Astrocyte (in vitro differentiated cells and primary cell): ENCODE data around the gene SMARCD2. TPM values are rescaled to one million over a fixed set of nuclear protein-coding genes. Genes with fewer than 3 reads are reported as not detected.
"Not testable (repeated sequence)": the region's sequence is repeated elsewhere in the genome, so short reads cannot be mapped to it uniquely, and the experiment has no call there.

Source experiments
- DNase-seq: peaks from one replicate; pipeline ENCODE4 v3.0.0-alpha.2; 2010; ENCODE audit warnings: low read depth
- FAIRE-seq: peaks from 2 replicates; lab custom pipeline; 2011; peaks lifted over from hg19 to GRCh38; lab: Jason Lieb, UNC
- H2AFZ ChIP-seq: 2 replicates; pipeline ENCODE4 v1.6.0; 2012; ENCODE audit warnings: low read depth, low read length, inconsistent platforms
- H3K27ac ChIP-seq: 2 replicates; pipeline ENCODE4 v1.5.1; 2011; ENCODE audit warnings: low read depth, low read length, inconsistent platforms
- H3K27me3 ChIP-seq: 2 replicates; pipeline ENCODE4 v1.6.0; 2011; ENCODE audit warnings: low read length, inconsistent platforms; ENCODE audit not compliant: insufficient read depth
- H3K36me3 ChIP-seq: 2 replicates; pipeline ENCODE4 v1.5.1; 2011; ENCODE audit warnings: low read length, inconsistent platforms; ENCODE audit not compliant: insufficient read depth
- H3K4me1 ChIP-seq: 2 replicates; pipeline ENCODE4 v1.5.1; 2011; ENCODE audit warnings: low read length, inconsistent platforms; ENCODE audit not compliant: insufficient read depth
- H3K4me2 ChIP-seq: 2 replicates; pipeline ENCODE4 v1.6.0; 2012; ENCODE audit warnings: low read length, inconsistent platforms
- H3K4me3 ChIP-seq: 2 replicates; pipeline ENCODE4 v1.5.1; 2011; ENCODE audit warnings: low read depth, mild to moderate bottlenecking, low read length, inconsistent platforms; ENCODE audit not compliant: insufficient read depth
- H3K79me2 ChIP-seq: 2 replicates; pipeline ENCODE4 v1.6.0; 2012; ENCODE audit warnings: mild to moderate bottlenecking, low read length, inconsistent platforms; ENCODE audit not compliant: insufficient read depth
- H3K9ac ChIP-seq: 2 replicates; pipeline ENCODE4 v1.6.0; 2012; ENCODE audit warnings: mild to moderate bottlenecking, low read length, inconsistent platforms
- H3K9me3 ChIP-seq: 2 replicates; pipeline ENCODE4 v1.5.1; 2012; ENCODE audit warnings: low read depth, mild to moderate bottlenecking, low read length, inconsistent platforms; ENCODE audit not compliant: insufficient read depth
- H4K20me1 ChIP-seq: 2 replicates; pipeline ENCODE4 v1.6.0; 2012; ENCODE audit warnings: low read length, inconsistent platforms; ENCODE audit not compliant: insufficient read depth
- H3K27ac Mint-ChIP-seq: one replicate; pipeline ENCODE4 v1.8.0; 2021; ENCODE audit warnings: mild to moderate bottlenecking, mixed read lengths; ENCODE audit not compliant: unreplicated experiment
- H3K27me3 Mint-ChIP-seq: one replicate; pipeline ENCODE4 v1.8.0; 2021; ENCODE audit warnings: low read depth, mixed read lengths; ENCODE audit not compliant: unreplicated experiment
- H3K36me3 Mint-ChIP-seq: one replicate; pipeline ENCODE4 v1.8.0; 2021; ENCODE audit warnings: low read depth, mixed read lengths; ENCODE audit not compliant: unreplicated experiment
- H3K4me1 Mint-ChIP-seq: one replicate; pipeline ENCODE4 v1.8.0; 2021; ENCODE audit warnings: low read depth, mixed read lengths; ENCODE audit not compliant: unreplicated experiment
- H3K4me3 Mint-ChIP-seq: one replicate; pipeline ENCODE4 v1.8.0; 2021; ENCODE audit warnings: mild to moderate bottlenecking, moderate library complexity, mixed read lengths; ENCODE audit not compliant: unreplicated experiment
- H3K9me3 Mint-ChIP-seq: one replicate; pipeline ENCODE4 v1.8.0; 2021; ENCODE audit warnings: mild to moderate bottlenecking, mixed read lengths; ENCODE audit not compliant: unreplicated experiment
- EZH2 ChIP-seq: IDR thresholded peaks from 2 replicates; pipeline ENCODE4 v1.6.1; 2012; ENCODE audit warnings: mild to moderate bottlenecking, low read length, inconsistent platforms; ENCODE audit not compliant: insufficient read depth
- total RNA-seq: library from RNA; stranded (reverse); gene quantifications from 2 replicates; pipeline ENCODE4 v1.2.1, GENCODE V29; 2021
- TF ChIP-seq, protein P1 (sequence below): IDR thresholded peaks from 2 replicates; pipeline ENCODE4 v1.5.1; 2011; ENCODE audit warnings: low read depth, mild to moderate bottlenecking, inconsistent platforms, low read length, moderate library complexity; ENCODE audit not compliant: insufficient read depth

SMARCD2 gene
- total RNA-seq, 1 donor from 2014 or later, result 33.9 TPM

DNA sequence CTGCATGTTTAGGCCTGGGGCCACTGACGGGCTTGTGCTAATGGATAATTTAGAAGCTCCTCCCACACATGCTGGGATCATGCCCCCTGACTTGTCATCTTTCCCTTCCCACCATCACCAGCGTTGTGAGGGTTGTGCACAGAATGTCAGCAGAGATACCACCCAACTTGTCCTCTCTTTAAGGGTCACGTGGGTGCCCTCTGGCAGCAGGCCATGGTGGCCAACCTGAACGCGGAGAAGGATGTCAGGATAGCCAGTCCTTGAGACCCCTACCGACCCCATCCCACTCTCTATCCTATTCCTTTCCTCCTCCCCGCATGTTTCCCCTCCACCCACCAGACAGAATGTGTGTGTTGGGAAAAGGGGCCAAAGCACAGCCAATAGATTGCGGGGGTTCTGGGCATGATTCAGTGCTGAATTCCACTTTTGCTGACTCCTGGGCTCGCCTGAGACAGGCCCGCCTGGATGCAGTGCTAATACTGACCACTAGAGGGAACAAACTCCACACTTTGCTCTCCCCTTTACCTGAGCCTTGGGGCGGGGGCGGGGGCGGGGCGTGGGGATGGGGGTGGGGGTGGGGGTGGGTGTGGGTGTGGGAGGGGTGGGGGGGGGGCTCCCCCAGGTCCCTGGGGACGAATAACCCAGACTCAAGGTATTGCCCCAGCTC is 39.6 kb upstream of the SMARCD2 start, which contains the start of gene GH2:
GH2 (minus strand) TSS at position 10 of the 667 bp plus-strand sequence. CDS start 143 bp downstream, outside the sequence.
- Histone ChIP-seq H2AFZ (no peak within 1 kb of the TSS), H3K9me3 (no peaks in the 10 kb centered on the region), H3K4me1 (no peaks in the 10 kb centered on the region), H3K27me3 (no peaks in the 10 kb centered on the region), H3K9ac (no peak within 1 kb of the TSS), H4K20me1 (no peaks in the 10 kb centered on the region), H3K27ac (no peak within 1 kb of the TSS), H3K4me3 (no peak within 1 kb of the TSS), H3K4me2 (no peak within 1 kb of the TSS), H3K79me2 (no peaks in the 10 kb centered on the region), H3K36me3 (no peaks in the 10 kb centered on the region)
- Mint-ChIP-seq H3K36me3 (peaks cover 3% of the 10 kb centered on the region), H3K27ac (no peak within 1 kb of the TSS), H3K4me3 (no peak within 1 kb of the TSS), H3K9me3 (no peaks in the 10 kb centered on the region), H3K4me1 (peaks cover 1% of the 10 kb centered on the region), H3K27me3 (peaks cover 11% of the 10 kb centered on the region)
- FAIRE-seq (no peak), DNase-seq (no peak)
- TF ChIP-seq EZH2, result no peak
- TF ChIP-seq, protein P1, sequence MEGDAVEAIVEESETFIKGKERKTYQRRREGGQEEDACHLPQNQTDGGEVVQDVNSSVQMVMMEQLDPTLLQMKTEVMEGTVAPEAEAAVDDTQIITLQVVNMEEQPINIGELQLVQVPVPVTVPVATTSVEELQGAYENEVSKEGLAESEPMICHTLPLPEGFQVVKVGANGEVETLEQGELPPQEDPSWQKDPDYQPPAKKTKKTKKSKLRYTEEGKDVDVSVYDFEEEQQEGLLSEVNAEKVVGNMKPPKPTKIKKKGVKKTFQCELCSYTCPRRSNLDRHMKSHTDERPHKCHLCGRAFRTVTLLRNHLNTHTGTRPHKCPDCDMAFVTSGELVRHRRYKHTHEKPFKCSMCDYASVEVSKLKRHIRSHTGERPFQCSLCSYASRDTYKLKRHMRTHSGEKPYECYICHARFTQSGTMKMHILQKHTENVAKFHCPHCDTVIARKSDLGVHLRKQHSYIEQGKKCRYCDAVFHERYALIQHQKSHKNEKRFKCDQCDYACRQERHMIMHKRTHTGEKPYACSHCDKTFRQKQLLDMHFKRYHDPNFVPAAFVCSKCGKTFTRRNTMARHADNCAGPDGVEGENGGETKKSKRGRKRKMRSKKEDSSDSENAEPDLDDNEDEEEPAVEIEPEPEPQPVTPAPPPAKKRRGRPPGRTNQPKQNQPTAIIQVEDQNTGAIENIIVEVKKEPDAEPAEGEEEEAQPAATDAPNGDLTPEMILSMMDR, result peak; percentile 57

DNA sequence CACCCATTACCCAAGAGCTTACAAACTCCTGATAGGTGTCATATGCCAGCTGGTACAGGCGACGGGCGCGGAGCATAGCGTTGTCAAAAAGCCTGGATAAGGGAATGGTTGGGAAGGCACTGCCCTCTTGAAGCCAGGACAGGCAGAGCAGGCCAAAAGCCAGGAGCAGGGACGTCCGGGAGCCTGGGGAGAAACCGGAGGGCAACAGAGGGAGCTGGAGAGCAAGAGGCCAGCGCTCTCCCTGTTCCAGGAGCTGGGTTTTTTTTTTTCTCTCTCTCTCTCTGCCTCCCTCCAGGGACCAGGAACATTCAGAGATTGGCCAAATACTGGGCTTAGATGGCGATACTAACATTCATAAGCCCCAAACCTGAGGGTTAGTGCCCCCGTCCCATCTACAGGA is 38.9 kb upstream of the SMARCD2 start:
- H3K4me2 ChIP-seq, H3K4me1 Mint-ChIP-seq, H3K4me3 ChIP-seq, H3K36me3 ChIP-seq, H2AFZ ChIP-seq, H3K27ac ChIP-seq, DNase-seq, H3K4me1 ChIP-seq, FAIRE-seq, H3K9ac ChIP-seq, H3K4me3 Mint-ChIP-seq, H3K27me3 ChIP-seq, H4K20me1 ChIP-seq, H3K36me3 Mint-ChIP-seq, H3K9me3 Mint-ChIP-seq, H3K79me2 ChIP-seq, H3K9me3 ChIP-seq, H3K27ac Mint-ChIP-seq: not testable (repeated sequence)
- H3K27me3 Mint-ChIP-seq, result peaks cover 11% of the 10 kb centered on the region

DNA sequence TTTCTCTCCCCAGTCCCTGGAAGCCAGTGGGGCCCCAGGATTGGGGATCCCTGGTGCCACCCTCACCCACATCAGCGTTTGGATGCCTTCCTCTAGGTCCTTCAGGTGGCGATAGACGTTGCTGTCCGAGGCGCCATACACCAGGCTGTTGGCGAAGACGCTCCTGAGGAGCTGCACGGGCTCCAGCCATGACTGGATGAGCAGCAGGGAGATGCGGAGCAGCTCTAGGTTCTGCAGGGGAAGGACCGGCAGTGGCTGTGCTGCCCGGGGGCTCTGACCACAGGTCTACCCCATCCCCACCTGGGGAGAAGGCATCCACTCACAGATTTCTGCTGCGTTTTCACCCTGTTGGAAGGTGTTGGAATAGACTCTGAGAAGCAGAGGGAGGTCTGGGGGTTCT is 38.2 kb upstream of the SMARCD2 start:
- Mint-ChIP-seq H3K9me3 (no peaks in the 10 kb centered on the region), H3K27ac (no peak overlapping the region), H3K4me1 (peaks cover 1% of the 10 kb centered on the region), H3K27me3 (peaks cover 11% of the 10 kb centered on the region), H3K4me3 (no peak overlapping the region), H3K36me3 (peaks cover 3% of the 10 kb centered on the region)
- Histone ChIP-seq H4K20me1 (no peaks in the 10 kb centered on the region), H3K9ac (no peak overlapping the region), H3K4me1 (no peaks in the 10 kb centered on the region), H3K79me2 (no peaks in the 10 kb centered on the region), H3K27me3 (peaks cover 3% of the 10 kb centered on the region), H3K4me2 (no peak overlapping the region), H3K9me3 (no peaks in the 10 kb centered on the region), H2AFZ (no peak overlapping the region), H3K4me3 (no peak overlapping the region), H3K27ac (no peak overlapping the region), H3K36me3 (no peaks in the 10 kb centered on the region)
- TF ChIP-seq EZH2, result no peak
- TF ChIP-seq, protein P1, result no peak
- DNase-seq (no peak), FAIRE-seq (no peak)

DNA sequence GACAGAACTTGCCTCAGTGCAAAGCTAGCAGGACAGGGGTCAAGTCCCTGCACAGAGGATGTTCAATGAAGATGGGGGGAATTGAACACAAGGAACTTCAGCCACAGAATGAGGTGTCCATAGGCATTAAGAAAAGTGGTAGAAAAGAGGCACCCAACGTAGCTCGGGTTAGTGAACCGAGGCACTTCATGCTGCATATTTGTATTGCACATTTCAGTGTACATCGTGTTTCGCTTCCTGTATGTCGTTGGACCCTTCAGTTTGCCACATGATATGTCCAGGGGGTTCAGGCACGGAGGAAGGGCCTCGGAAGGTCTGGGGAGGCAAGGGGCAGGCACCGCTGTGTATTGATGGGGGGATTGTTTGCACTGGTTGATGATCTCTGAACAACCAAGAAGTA is 35.9 kb upstream of the SMARCD2 start:
- H3K27me3 Mint-ChIP-seq, result peaks cover 11% of the 10 kb centered on the region
- not testable (repeated sequence) for H3K4me1 ChIP-seq, H3K9ac ChIP-seq, H3K79me2 ChIP-seq, H3K27ac ChIP-seq, H3K4me3 ChIP-seq, H3K4me1 Mint-ChIP-seq, H3K27me3 ChIP-seq, H2AFZ ChIP-seq, H3K36me3 Mint-ChIP-seq, H3K27ac Mint-ChIP-seq, H3K4me3 Mint-ChIP-seq, DNase-seq, H4K20me1 ChIP-seq, H3K9me3 ChIP-seq, H3K4me2 ChIP-seq, FAIRE-seq, H3K9me3 Mint-ChIP-seq, H3K36me3 ChIP-seq

DNA sequence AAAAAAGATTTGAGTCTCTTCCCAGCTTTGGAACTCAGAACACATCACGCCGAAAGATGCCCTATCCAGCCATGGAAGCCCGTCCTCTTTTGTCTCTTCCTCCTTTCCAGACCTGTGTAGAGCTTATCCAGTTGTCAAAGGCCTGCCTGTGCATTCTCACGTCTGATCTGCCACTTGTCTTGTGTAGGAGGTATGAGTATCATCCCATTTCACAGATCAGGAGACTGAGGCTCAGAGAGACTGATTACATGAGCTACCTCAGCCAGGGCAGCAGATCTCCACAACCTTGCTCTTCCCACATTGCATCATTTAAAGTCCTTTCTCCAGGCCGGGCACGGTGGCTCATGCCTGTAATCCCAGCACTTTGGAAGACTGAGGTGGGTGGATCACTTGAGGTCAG is 32.2 kb upstream of the SMARCD2 start:
- H3K36me3 Mint-ChIP-seq, H3K36me3 ChIP-seq, H3K27ac ChIP-seq, H3K9me3 ChIP-seq, H4K20me1 ChIP-seq, H3K9me3 Mint-ChIP-seq, H3K9ac ChIP-seq, H3K4me1 ChIP-seq, H3K27ac Mint-ChIP-seq, H3K4me3 Mint-ChIP-seq, FAIRE-seq, H3K27me3 ChIP-seq, H3K79me2 ChIP-seq, DNase-seq, H2AFZ ChIP-seq, H3K4me2 ChIP-seq, H3K4me3 ChIP-seq: not testable (repeated sequence)
- Mint-ChIP-seq H3K4me1 (peaks cover 13% of the 10 kb centered on the region), H3K27me3 (peaks cover 11% of the 10 kb centered on the region)
